ENCODE results near the gene OBI1. TPM values are rescaled to one million over a fixed set of nuclear protein-coding genes. Genes with fewer than 3 reads are reported as not detected.

Gene OBI1
- total RNA-seq, 1 experiment from 2014 or later = 7.9 TPM

GRCh38 chr13:78595495-78596398, 63.2 kb downstream of the OBI1 start:
- Histone ChIP-seq H3K27ac (ENCODE audit: low read length) (no peak overlapping the region), H3K4me3 (ENCODE audit: low read length) (no peak overlapping the region), H3K79me2 (ENCODE audit: low read length) (no peaks in the 10 kb centered on the region), H3K9me3 (ENCODE audit: low read length) (no peaks in the 10 kb centered on the region), H2AFZ (ENCODE audit: low read length) (no peak overlapping the region), H3K4me2 (ENCODE audit: low read length) (no peak overlapping the region), H3F3A (ENCODE audit: low read length, unreplicated experiment) (no peaks in the 10 kb centered on the region), H3K27me3 (ENCODE audit: low read length) (peaks cover 85% of the 10 kb centered on the region), H3K4me1 (ENCODE audit: insufficient read depth, low read length) (no peaks in the 10 kb centered on the region), H3K36me3 (ENCODE audit: low read depth, low read length) (no peaks in the 10 kb centered on the region), H3K9ac (ENCODE audit: low read length) (no peak overlapping the region), H4K20me1 (ENCODE audit: low read length) (no peaks in the 10 kb centered on the region), H3K9me2 (replicated peaks; ENCODE audit: low read length) (no peaks in the 10 kb centered on the region)
- intact Hi-C loops (cut with micrococcal nuclease) = loop anchor here (10.0 kb wide), 1 partner anchor 149 kb away; no protein-coding TSS in a partner anchor
- ATAC-seq (no peak), DNase-seq (no peak)
- CTCF ChIA-PET = no interaction called here
- TF ChIP-seq CTCF (conservative IDR thresholded peaks at IDR 0.05; ENCODE audit: low read depth, low read length) = no peak
- no TSS peak for BruUV-seq (replicated peaks)
- POLR2A ChIA-PET (ENCODE audit: unreplicated experiment) = no interaction called here

- Histone ChIP-seq H3K4me3 (ENCODE audit: low read length) (no peak overlapping the region), H2AFZ (ENCODE audit: low read length) (no peak overlapping the region), H3K9me3 (ENCODE audit: low read length) (no peaks in the 10 kb centered on the region), H3K36me3 (ENCODE audit: low read depth, low read length) (no peaks in the 10 kb centered on the region), H3K27me3 (ENCODE audit: low read length) (peaks cover 73% of the 10 kb centered on the region), H3F3A (ENCODE audit: low read length, unreplicated experiment) (no peaks in the 10 kb centered on the region), H3K4me1 (ENCODE audit: insufficient read depth, low read length) (no peaks in the 10 kb centered on the region), H3K9ac (ENCODE audit: low read length) (no peak overlapping the region), H3K4me2 (ENCODE audit: low read length) (no peak overlapping the region), H3K79me2 (ENCODE audit: low read length) (no peaks in the 10 kb centered on the region), H4K20me1 (ENCODE audit: low read length) (no peaks in the 10 kb centered on the region), H3K27ac (ENCODE audit: low read length) (no peak overlapping the region), H3K9me2 (replicated peaks; ENCODE audit: low read length) (no peaks in the 10 kb centered on the region)
- DNase-seq = no peak
- ATAC-seq = no peak
- no TSS peak for BruUV-seq (replicated peaks)
- POLR2A ChIA-PET (ENCODE audit: unreplicated experiment) = interaction anchor here (0.6 kb wide), 1 partner anchor 56 kb away, joined by 3 read pairs; no protein-coding TSS in a partner anchor
- intact Hi-C loops (cut with micrococcal nuclease) = loop anchor here (10.0 kb wide), 1 partner anchor 150 kb away; no protein-coding TSS in a partner anchor
- CTCF ChIA-PET = no interaction called here
- TF ChIP-seq CTCF (conservative IDR thresholded peaks at IDR 0.05; ENCODE audit: low read depth, low read length) (no peak), EZH2phosphoT487 (IDR thresholded peaks at IDR 0.05; ENCODE audit: borderline replicate concordance, low read length) (no peak; the same call in 1 of the 2 replicates), EZH2 (IDR thresholded peaks at IDR 0.05; ENCODE audit: low read length, unreplicated experiment) (no peak)
Observed at GRCh38 chr13:78594456-78594975, 64.4 kb downstream of the OBI1 start.

All from PC-3 (cell line).